Measurements from ENCODE around the gene CDH13. TPM values are rescaled to one million over a fixed set of nuclear protein-coding genes. Genes with fewer than 3 reads are reported as not detected.

Gene CDH13
- polyA plus RNA-seq, 1 donor, result 49.6 TPM

- DNase-seq (ENCODE audit: low read depth), result no peak
These were observed 988.6 kb downstream of the CDH13 start for GRCh38 chr16:83615141-83615952.

GRCh38 chr16:83615953-83616350 lies 989.2 kb downstream of the CDH13 start:
- no peak for DNase-seq (ENCODE audit: low read depth)

GRCh38 chr16:83619381-83620150 lies 992.8 kb downstream of the CDH13 start:
- DNase-seq (ENCODE audit: low read depth), result no peak

GRCh38 chr16:83622010-83622409 lies 995.2 kb downstream of the CDH13 start:
- DNase-seq (ENCODE audit: low read depth), result no peak

GRCh38 chr16:83623091-83623730 lies 996.4 kb downstream of the CDH13 start:
- no peak for DNase-seq (ENCODE audit: low read depth)

GRCh38 chr16:83623892-83624291 lies 997.1 kb downstream of the CDH13 start:
- no peak for DNase-seq (ENCODE audit: low read depth)

GRCh38 chr16:83624429-83625120 lies 997.8 kb downstream of the CDH13 start:
- DNase-seq (ENCODE audit: low read depth), result no peak

GRCh38 chr16:83626204-83626603 lies 999.4 kb downstream of the CDH13 start:
- DNase-seq (ENCODE audit: low read depth), result no peak

DNA sequence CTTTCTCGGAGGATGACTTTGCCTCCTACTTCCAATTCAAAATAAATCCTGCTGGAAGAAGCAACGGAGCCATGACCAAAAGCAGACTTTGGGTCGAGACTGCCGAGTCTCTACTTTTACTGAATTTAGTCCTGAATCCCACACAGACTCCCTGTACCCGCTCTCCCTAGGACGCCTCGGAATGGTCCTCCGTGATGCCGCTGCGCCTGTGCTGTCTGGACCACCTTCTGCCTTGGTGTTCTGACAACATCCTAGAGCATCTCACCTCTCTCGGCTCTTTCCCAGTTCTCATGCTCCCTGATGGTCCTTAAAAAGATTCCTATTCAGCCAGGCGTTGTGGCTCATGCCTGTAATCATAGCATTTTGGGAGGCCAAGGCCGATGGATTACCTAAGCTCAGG lies 999.9 kb downstream of the CDH13 start:
- no peak for DNase-seq (ENCODE audit: low read depth)

GRCh38 chr16:83627996-83628395 lies 1001.2 kb downstream of the CDH13 start:
- no peak for DNase-seq (ENCODE audit: low read depth)

- no peak for DNase-seq (ENCODE audit: low read depth)
These were observed 1002.7 kb downstream of the CDH13 start for GRCh38 chr16:83629426-83629825.

GRCh38 chr16:83629836-83630235 lies 1003.1 kb downstream of the CDH13 start:
- DNase-seq (ENCODE audit: low read depth), result no peak

GRCh38 chr16:83630979-83631378 lies 1004.2 kb downstream of the CDH13 start:
- DNase-seq (ENCODE audit: low read depth), result no peak

GRCh38 chr16:83633286-83633685 lies 1006.5 kb downstream of the CDH13 start:
- no peak for DNase-seq (ENCODE audit: low read depth)

- no peak for DNase-seq (ENCODE audit: low read depth)
These were observed 1021.6 kb downstream of the CDH13 start for GRCh38 chr16:83648347-83648746.

GRCh38 chr16:83651871-83652270 lies 1025.1 kb downstream of the CDH13 start:
- DNase-seq (ENCODE audit: low read depth), result no peak

DNA sequence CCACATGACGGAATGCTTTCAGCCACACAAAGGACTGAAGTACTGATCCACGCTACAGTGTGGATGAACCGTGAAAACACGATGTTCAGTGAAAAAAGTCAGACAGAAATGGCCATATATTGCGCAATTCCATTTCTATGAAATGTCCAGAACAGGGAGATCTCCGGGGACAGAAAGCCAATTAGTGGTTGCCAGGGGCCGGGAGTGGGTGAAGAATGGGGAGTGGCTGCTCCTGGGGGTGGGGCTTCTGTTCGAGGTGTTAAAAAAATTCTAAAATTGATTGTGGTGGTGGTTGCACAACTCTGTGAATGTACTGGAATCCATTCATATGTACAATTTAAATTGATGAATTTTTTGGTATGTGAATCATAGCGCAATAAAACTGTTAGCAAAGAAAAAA lies 1026.2 kb downstream of the CDH13 start:
- no peak for DNase-seq (ENCODE audit: low read depth)

DNA sequence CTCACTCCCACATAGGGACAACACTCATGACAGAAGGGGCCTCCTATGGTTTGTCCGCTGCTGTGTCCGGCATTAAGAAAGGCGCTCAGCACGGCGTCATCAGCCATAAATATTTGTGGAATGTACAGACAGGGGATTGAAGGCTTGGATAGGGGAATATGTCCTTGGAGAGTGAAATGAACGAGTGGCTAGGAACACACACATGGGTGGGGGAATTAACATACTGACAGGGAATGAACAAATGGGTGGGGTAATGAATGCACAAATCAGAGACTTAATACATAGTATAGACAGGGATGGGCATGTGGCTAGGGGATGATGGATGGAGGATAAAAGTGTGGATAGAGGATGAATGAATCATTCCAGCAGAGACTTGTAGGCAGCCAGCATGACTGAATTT lies 1027.0 kb downstream of the CDH13 start:
- DNase-seq (ENCODE audit: low read depth), result no peak

DNA sequence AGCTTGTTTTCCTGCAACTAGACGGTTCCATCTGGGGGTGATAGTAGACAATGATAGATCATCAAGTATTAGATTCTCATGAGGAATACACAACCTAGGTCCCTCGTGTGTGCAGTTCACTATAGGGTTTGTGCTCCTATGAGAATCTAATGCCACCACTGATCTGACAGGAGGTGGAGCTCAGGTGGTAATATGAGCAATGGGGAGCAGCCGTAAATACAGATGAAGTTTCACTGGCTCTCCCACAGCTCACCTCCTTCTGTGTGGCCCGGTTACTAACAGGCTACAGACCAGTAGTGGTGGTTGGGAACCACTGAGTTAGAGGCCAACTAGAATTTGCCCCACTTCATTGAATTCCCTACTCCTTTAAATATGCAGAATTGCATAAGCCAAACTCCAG lies 1033.5 kb downstream of the CDH13 start:
- no peak for DNase-seq (ENCODE audit: low read depth)

- DNase-seq (ENCODE audit: low read depth), result no peak
These were observed 1034.9 kb downstream of the CDH13 start for GRCh38 chr16:83661656-83662055.

- no peak for DNase-seq (ENCODE audit: low read depth)
These were observed 1039.7 kb downstream of the CDH13 start for GRCh38 chr16:83666449-83666848.

DNA sequence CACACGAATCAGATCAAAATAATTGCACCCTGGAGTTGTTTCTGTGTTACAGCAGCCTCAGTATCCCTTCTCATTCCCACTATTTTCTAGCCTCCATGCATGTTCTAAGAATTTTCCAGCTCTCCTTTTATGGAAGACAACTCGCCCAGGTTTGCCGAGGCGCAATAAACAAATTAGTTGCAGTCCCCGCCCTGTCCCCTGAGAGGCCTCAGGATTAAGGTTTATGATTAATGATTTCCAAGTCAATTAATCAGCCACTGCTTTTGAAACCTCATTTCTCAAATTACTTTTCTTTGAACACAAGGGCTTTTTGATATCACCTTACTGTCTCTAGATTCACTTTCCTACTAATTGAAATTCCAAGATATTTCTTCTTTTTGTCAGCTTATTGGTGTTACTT lies 1042.7 kb downstream of the CDH13 start:
- no peak for DNase-seq (ENCODE audit: low read depth)

All from forelimb muscle (tissue), 1 donor.